ENCODE data around the gene UVRAG.

GRCh38 chr11:75770102-75770501 is 44.9 kb upstream of the UVRAG start:
- TF ChIP-seq CTCF (IDR thresholded peaks at IDR 0.05; ENCODE audit: insufficient read depth, low read length) (no peak), POLR2AphosphoS5 (IDR thresholded peaks at IDR 0.05; ENCODE audit: low read depth) (no peak), REST (IDR thresholded peaks at IDR 0.05; ENCODE audit: insufficient replicate concordance, low read depth) (no peak), GABPA (IDR thresholded peaks at IDR 0.05; ENCODE audit: low read depth) (no peak)

Data from HL-60 (cell line).